SJSA1 (cell line): ENCODE data around the gene FAXC. TPM values are rescaled to one million over a fixed set of nuclear protein-coding genes. Genes with fewer than 3 reads are reported as not detected.
"Not testable (repeated sequence)": the region's sequence is repeated elsewhere in the genome, so short reads cannot be mapped to it uniquely, and the experiment has no call there.

ENCODE experiments used
- DNase-seq, 2 experiments: peaks; one replicate each; pipeline ENCODE4 v3.0.0-alpha.2; 2015 to 2020; ENCODE audit warnings: low spot score in 2 of 2, low read depth in 1 of 2
- H3K27ac ChIP-seq: fragments of 250-450 bp; sonication (Bioruptor Pico); 2 replicates; pipeline ENCODE4 v1.5.1; 2020; ENCODE audit warnings: mild to moderate bottlenecking, moderate library complexity
- H3K27me3 ChIP-seq: fragments of 250-450 bp; sonication (Bioruptor Pico); replicated peaks from 2 replicates; pipeline ENCODE4 v1.5.1; 2020; ENCODE audit warnings: mild to moderate bottlenecking, moderate library complexity
- H3K36me3 ChIP-seq: fragments of 250-450 bp; sonication (Bioruptor Pico); 2 replicates; pipeline ENCODE4 v1.5.1; 2020; ENCODE audit warnings: mild to moderate bottlenecking
- H3K4me1 ChIP-seq: fragments of 250-450 bp; sonication (Bioruptor Pico); replicated peaks from 2 replicates; pipeline ENCODE4 v1.6.1; 2021; ENCODE audit warnings: mild to moderate bottlenecking
- H3K4me3 ChIP-seq: fragments of 250-450 bp; sonication (Bioruptor Pico); 2 replicates; pipeline ENCODE4 v1.5.1; 2020; ENCODE audit warnings: mild to moderate bottlenecking
- H3K9me3 ChIP-seq: fragments of 250-450 bp; sonication (Bioruptor Pico); replicated peaks from 2 replicates; pipeline ENCODE4 v1.5.1; 2020; ENCODE audit warnings: mild to moderate bottlenecking
- total RNA-seq: library from RNA; depleted of rRNA; stranded (reverse); fragments of >200 nt; shearing (Covaris generic); gene quantifications from 2 replicates; pipeline ENCODE4 v1.2.3, GENCODE V29; 2014

FAXC gene
- total RNA-seq, 1 experiment from 2014 or later, result 20.5 TPM

GRCh38 chr6:99294786-99295185 lies 54.7 kb downstream of the FAXC start:
- peaks cover 8% of the 10 kb centered on the region for H3K36me3 ChIP-seq
- H3K9me3 ChIP-seq, result no peaks in the 10 kb centered on the region
- no peak for DNase-seq
- no peak overlapping the region for H3K4me3 ChIP-seq
- no peaks in the 10 kb centered on the region for H3K4me1 ChIP-seq
- no peaks in the 10 kb centered on the region for H3K27me3 ChIP-seq
- H3K27ac ChIP-seq, result no peak overlapping the region

- no peak for DNase-seq
- Histone ChIP-seq H3K4me3 (no peak overlapping the region), H3K36me3 (peaks cover 12% of the 10 kb centered on the region), H3K27me3 (no peaks in the 10 kb centered on the region), H3K9me3 (no peaks in the 10 kb centered on the region), H3K27ac (no peak overlapping the region), H3K4me1 (no peaks in the 10 kb centered on the region)
Observed at GRCh38 chr6:99289701-99290100, 59.8 kb downstream of the FAXC start.

GRCh38 chr6:99288668-99289067 lies 60.8 kb downstream of the FAXC start:
- no peaks in the 10 kb centered on the region for H3K27me3 ChIP-seq
- H3K9me3 ChIP-seq, result no peaks in the 10 kb centered on the region
- peaks cover 12% of the 10 kb centered on the region for H3K36me3 ChIP-seq
- no peak for DNase-seq
- H3K4me1 ChIP-seq, result no peaks in the 10 kb centered on the region
- H3K27ac ChIP-seq, result no peak overlapping the region
- no peak overlapping the region for H3K4me3 ChIP-seq

GRCh38 chr6:99287523-99287922 lies 62.0 kb downstream of the FAXC start:
- Histone ChIP-seq H3K4me3 (no peak overlapping the region), H3K9me3 (no peaks in the 10 kb centered on the region), H3K4me1 (no peaks in the 10 kb centered on the region), H3K27ac (no peak overlapping the region), H3K27me3 (no peaks in the 10 kb centered on the region), H3K36me3 (peaks cover 12% of the 10 kb centered on the region)
- DNase-seq, result no peak

GRCh38 chr6:99285881-99286280 lies 63.6 kb downstream of the FAXC start:
- no peak for DNase-seq
- Histone ChIP-seq H3K27me3 (no peaks in the 10 kb centered on the region), H3K4me3 (no peak overlapping the region), H3K9me3 (no peaks in the 10 kb centered on the region), H3K27ac (no peak overlapping the region), H3K4me1 (no peaks in the 10 kb centered on the region), H3K36me3 (peaks cover 14% of the 10 kb centered on the region)

- no peak overlapping the region for H3K27ac ChIP-seq
- H3K9me3 ChIP-seq, result no peaks in the 10 kb centered on the region
- peaks cover 11% of the 10 kb centered on the region; the same call in 1 of the 2 replicates for H3K36me3 ChIP-seq
- no peaks in the 10 kb centered on the region for H3K27me3 ChIP-seq
- H3K4me1 ChIP-seq, result no peaks in the 10 kb centered on the region
- H3K4me3 ChIP-seq, result no peak overlapping the region
- DNase-seq, result no peak
Observed at GRCh38 chr6:99282479-99283062, 66.9 kb downstream of the FAXC start.

- 0 out of 2 replicates have a peak, but pooled peaks cover under 1% of the 10 kb centered on the region for H3K27me3 ChIP-seq
- peaks cover 7% of the 10 kb centered on the region; the same call in 1 of the 2 replicates for H3K4me1 ChIP-seq
- no peak overlapping the region for H3K4me3 ChIP-seq
- no peak for DNase-seq
- H3K36me3 ChIP-seq, result peaks cover 11% of the 10 kb centered on the region; the same call in 1 of the 2 replicates
- no peak overlapping the region for H3K27ac ChIP-seq
- H3K9me3 ChIP-seq, result no peaks in the 10 kb centered on the region
Observed at GRCh38 chr6:99276747-99277146, 72.7 kb downstream of the FAXC start.

- DNase-seq, result no peak
- Histone ChIP-seq H3K27ac (no peak overlapping the region), H3K27me3 (0 out of 2 replicates have a peak, but pooled peaks cover 5% of the 10 kb centered on the region), H3K4me1 (no peaks in the 10 kb centered on the region), H3K36me3 (no peaks in the 10 kb centered on the region), H3K9me3 (no peaks in the 10 kb centered on the region), H3K4me3 (no peak overlapping the region)
Observed at GRCh38 chr6:99270826-99271225, 78.6 kb downstream of the FAXC start.

GRCh38 chr6:99270030-99270429 lies 79.4 kb downstream of the FAXC start:
- no peak for DNase-seq
- Histone ChIP-seq H3K9me3 (no peaks in the 10 kb centered on the region), H3K27ac (no peak overlapping the region), H3K4me3 (no peak overlapping the region), H3K27me3 (0 out of 2 replicates have a peak, but pooled peaks cover 5% of the 10 kb centered on the region), H3K36me3 (no peaks in the 10 kb centered on the region), H3K4me1 (no peaks in the 10 kb centered on the region)

GRCh38 chr6:99269207-99269606 lies 80.3 kb downstream of the FAXC start:
- 0 out of 2 replicates have a peak, but pooled peaks cover 5% of the 10 kb centered on the region for H3K27me3 ChIP-seq
- no peaks in the 10 kb centered on the region for H3K4me1 ChIP-seq
- no peaks in the 10 kb centered on the region for H3K36me3 ChIP-seq
- H3K9me3 ChIP-seq, result no peaks in the 10 kb centered on the region
- no peak overlapping the region for H3K4me3 ChIP-seq
- no peak for DNase-seq
- H3K27ac ChIP-seq, result no peak overlapping the region

GRCh38 chr6:99266996-99267395 lies 82.5 kb downstream of the FAXC start:
- not testable (repeated sequence) for H3K9me3 ChIP-seq, H3K27ac ChIP-seq, H3K27me3 ChIP-seq, H3K4me3 ChIP-seq, H3K36me3 ChIP-seq, H3K4me1 ChIP-seq, DNase-seq

- H3K27ac ChIP-seq, H3K9me3 ChIP-seq, H3K4me1 ChIP-seq, H3K4me3 ChIP-seq, DNase-seq, H3K27me3 ChIP-seq, H3K36me3 ChIP-seq: not testable (repeated sequence)
Observed at GRCh38 chr6:99265447-99265846, 84.0 kb downstream of the FAXC start.

- no peaks in the 10 kb centered on the region for H3K36me3 ChIP-seq
- H3K27ac ChIP-seq, result no peak overlapping the region
- no peaks in the 10 kb centered on the region for H3K4me1 ChIP-seq
- no peak overlapping the region for H3K4me3 ChIP-seq
- peaks cover 32% of the 10 kb centered on the region for H3K27me3 ChIP-seq
- DNase-seq, result no peak
- no peaks in the 10 kb centered on the region for H3K9me3 ChIP-seq
Observed at GRCh38 chr6:99254616-99255550, 94.6 kb downstream of the FAXC start.

GRCh38 chr6:99253271-99253670 lies 96.2 kb downstream of the FAXC start:
- Histone ChIP-seq H3K9me3 (no peaks in the 10 kb centered on the region), H3K27ac (no peak overlapping the region), H3K4me3 (no peak overlapping the region), H3K27me3 (peaks cover 26% of the 10 kb centered on the region), H3K4me1 (no peaks in the 10 kb centered on the region), H3K36me3 (no peaks in the 10 kb centered on the region)
- DNase-seq, result no peak
